ENCODE measurements around the gene KCNJ14. TPM values are rescaled to one million over a fixed set of nuclear protein-coding genes. Genes with fewer than 3 reads are reported as not detected.

The KCNJ14 gene
- total RNA-seq, 1 experiment from 2014 or later: 0.48 TPM

GRCh38 chr19:48507911-48508439 lies 52.6 kb downstream of the KCNJ14 start:
- DNase-seq (ENCODE audit: low read depth): no peak

GRCh38 chr19:48508729-48509411 lies 53.5 kb downstream of the KCNJ14 start:
- no peak for DNase-seq (ENCODE audit: low read depth)

- DNase-seq (ENCODE audit: low read depth): no peak
Measured at GRCh38 chr19:48509467-48510194, 54.3 kb downstream of the KCNJ14 start.

- peak; percentile 62 for DNase-seq (ENCODE audit: low read depth)
Measured at GRCh38 chr19:48510421-48511268, 55.3 kb downstream of the KCNJ14 start.

- DNase-seq (ENCODE audit: low read depth): no peak
Measured at GRCh38 chr19:48511321-48511731, 56.0 kb downstream of the KCNJ14 start.

DNA sequence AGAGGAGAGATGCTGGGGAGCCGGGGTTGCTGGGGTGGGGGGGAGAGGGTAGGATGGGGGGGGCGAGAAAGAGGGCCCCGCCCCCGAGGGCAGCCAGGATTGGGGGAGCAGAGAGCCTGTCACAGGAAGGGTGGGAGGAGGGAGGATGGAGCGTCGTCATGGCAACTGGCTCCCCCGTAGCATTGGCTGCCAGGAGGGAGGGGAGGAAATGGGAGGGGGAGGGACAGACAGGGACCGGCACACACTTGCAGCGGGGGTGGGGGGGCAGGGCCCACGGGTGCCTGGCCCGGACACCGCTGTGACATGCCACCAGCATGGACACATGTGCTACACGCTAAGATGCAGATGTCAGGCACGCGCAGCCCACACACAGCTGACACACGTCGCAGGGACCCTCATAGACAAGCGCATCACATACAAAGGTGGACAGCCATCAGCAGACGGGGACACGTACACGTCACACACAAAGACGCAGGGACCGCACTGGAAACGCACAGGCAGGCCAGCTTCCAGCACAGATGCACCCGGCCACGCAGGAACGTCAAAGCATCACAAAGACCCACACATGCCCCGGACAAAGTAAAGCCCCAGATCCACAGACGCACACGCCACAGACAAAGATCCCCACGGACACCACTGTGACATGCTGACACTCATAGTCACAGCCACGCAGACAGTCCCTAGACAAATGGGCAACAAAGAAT lies 56.6 kb downstream of the KCNJ14 start, which contains the start of gene LMTK3:
LMTK3 (minus strand) TSS at position 36 of the 704 bp plus-strand sequence. CDS start 259 bp downstream, outside the sequence.
- DNase-seq (ENCODE audit: low read depth): peak; percentile 51

DNA sequence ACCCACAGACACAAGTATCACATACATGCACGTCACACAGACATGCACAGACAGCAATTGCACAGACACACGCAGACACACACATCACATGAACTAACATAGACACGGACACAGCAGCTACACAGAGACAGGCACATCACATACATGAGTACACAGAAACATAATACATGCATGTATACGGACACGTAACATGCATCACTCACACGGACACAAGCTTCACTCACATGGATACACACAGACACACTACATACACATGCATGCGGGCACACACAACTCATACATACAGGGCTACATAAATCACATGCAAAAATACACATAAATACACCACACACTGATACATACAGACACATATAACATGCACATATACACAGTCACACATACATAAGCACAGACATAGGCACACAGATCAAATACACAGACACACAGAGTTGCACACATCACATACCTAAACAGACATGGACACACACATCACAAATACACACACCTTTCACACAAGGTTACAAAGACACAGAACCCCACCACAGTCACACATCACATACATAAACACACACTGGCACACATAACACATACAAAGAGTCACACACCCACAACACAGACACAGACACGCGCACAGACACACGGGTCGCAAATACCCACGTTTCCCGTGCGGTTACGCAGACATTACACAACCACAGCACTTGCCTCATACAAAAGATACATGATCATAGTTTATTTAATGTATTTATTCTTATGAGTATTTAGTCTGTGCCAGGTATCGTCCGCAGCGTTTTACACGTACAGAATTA lies 57.3 kb downstream of the KCNJ14 start:
- no peak for DNase-seq (ENCODE audit: low read depth)

GRCh38 chr19:48513289-48514122 lies 58.1 kb downstream of the KCNJ14 start:
- DNase-seq (ENCODE audit: low read depth): peak; percentile 72

DNA sequence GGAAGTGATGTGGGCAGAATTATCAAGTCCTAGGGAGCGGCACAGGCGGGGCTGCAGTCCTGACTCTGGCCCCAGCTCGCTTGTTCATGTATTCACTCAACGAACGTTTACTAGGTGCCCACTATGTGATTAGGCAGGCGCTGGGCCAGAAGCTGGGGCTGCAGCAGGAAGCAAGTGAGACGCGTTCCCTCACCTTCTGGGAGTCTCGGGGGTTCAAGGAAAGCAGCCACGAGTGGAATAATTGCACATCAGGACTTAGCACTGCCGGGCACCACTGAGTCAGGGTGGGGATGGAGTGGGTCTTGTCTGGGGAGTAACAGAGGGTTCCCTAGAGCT lies 58.7 kb downstream of the KCNJ14 start:
- no peak for DNase-seq (ENCODE audit: low read depth)

DNA sequence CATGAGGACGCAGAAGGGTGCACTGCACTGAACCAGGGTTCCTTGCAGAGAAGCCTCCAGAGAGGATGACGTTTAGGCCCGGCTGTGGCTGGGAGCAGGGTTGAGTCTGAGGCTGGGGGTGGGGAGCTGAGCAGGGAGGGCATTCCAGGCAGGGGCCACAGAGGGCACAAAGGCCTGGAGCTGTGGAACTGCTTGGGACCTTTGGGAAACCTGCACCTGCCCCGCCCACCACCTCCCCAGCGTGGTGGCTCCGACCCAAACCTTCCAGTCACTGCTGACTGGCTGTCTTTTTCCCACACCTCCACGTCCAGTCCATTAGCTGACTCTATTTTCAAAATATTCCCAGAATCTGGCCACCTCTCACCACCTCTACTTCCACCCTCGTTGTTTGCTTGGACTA lies 61.2 kb downstream of the KCNJ14 start:
- no peak for DNase-seq (ENCODE audit: low read depth)

Other genes starting within 250 kb of the KCNJ14 start
- 27.2 and 28.1 TPM in 2 replicates for gene CARD8, start 199.7 kb upstream of the KCNJ14 start, total RNA-seq (2014; rRNA removed; shearing (Covaris generic))
- 0.24 and 0.49 TPM in 2 replicates for gene ZNF114, start 185.5 kb upstream of the KCNJ14 start, total RNA-seq (2014; rRNA removed; shearing (Covaris generic))
- 246 and 286 TPM in 2 replicates for gene EMP3, start 130.0 kb upstream of the KCNJ14 start, total RNA-seq (2014; rRNA removed; shearing (Covaris generic))
- 4.4 and 6.4 TPM in 2 replicates for gene TMEM143, start 91.6 kb upstream of the KCNJ14 start, total RNA-seq (2014; rRNA removed; shearing (Covaris generic))
- gene SYNGR4, start 91.2 kb upstream of the KCNJ14 start, total RNA-seq (2014; rRNA removed; shearing (Covaris generic)): not detected in 2 replicates
- gene KDELR1, start 64.0 kb upstream of the KCNJ14 start, total RNA-seq (2014; rRNA removed; shearing (Covaris generic)): 153 and 156 TPM in 2 replicates
- 0.60 and 0.68 TPM in 2 replicates for gene GRIN2D, start 61.9 kb upstream of the KCNJ14 start, total RNA-seq (2014; rRNA removed; shearing (Covaris generic))
- gene GRWD1, start 9.6 kb upstream of the KCNJ14 start, total RNA-seq (2014; rRNA removed; shearing (Covaris generic)): 28.2 and 38.0 TPM in 2 replicates
- gene CYTH2, start 13.8 kb downstream of the KCNJ14 start, total RNA-seq (2014; rRNA removed; shearing (Covaris generic)): 39.0 and 74.3 TPM in 2 replicates
- gene LMTK3, start 56.3 kb downstream of the KCNJ14 start, total RNA-seq (2014; rRNA removed; shearing (Covaris generic)): not detected in 2 replicates
- 0.39 TPM in 1 of 2 replicates, not detected in the other for gene SULT2B1, start 96.6 kb downstream of the KCNJ14 start, total RNA-seq (2014; rRNA removed; shearing (Covaris generic))
- not detected in 2 replicates for gene SPACA4, start 151.2 kb downstream of the KCNJ14 start, total RNA-seq (2014; rRNA removed; shearing (Covaris generic))
- 1.6 TPM in 1 of 2 replicates, not detected in the other for gene FAM83E, start 159.5 kb downstream of the KCNJ14 start, total RNA-seq (2014; rRNA removed; shearing (Covaris generic))
- 2,104 and 2,291 TPM in 2 replicates for gene RPL18, start 163.6 kb downstream of the KCNJ14 start, total RNA-seq (2014; rRNA removed; shearing (Covaris generic))
- gene SPHK2, start 163.9 kb downstream of the KCNJ14 start, total RNA-seq (2014; rRNA removed; shearing (Covaris generic)): 4.7 and 7.7 TPM in 2 replicates
- 16.6 and 17.2 TPM in 2 replicates for gene DBP, start 181.8 kb downstream of the KCNJ14 start, total RNA-seq (2014; rRNA removed; shearing (Covaris generic))
- 2.1 and 3.8 TPM in 2 replicates for gene CA11, start 190.6 kb downstream of the KCNJ14 start, total RNA-seq (2014; rRNA removed; shearing (Covaris generic))
- gene NTN5, start 217.4 kb downstream of the KCNJ14 start, total RNA-seq (2014; rRNA removed; shearing (Covaris generic)): 0.39 TPM in 1 of 2 replicates, not detected in the other
- not detected in 2 replicates for gene FUT2, start 240.4 kb downstream of the KCNJ14 start, total RNA-seq (2014; rRNA removed; shearing (Covaris generic))